H4 (cell line): Measurements from ENCODE around the gene TNK2. TPM values are rescaled to one million over a fixed set of nuclear protein-coding genes. Genes with fewer than 3 reads are reported as not detected.
"Not testable (repeated sequence)": the region's sequence is repeated elsewhere in the genome, so short reads cannot be mapped to it uniquely, and the experiment has no call there.

Experiments
- DNase-seq: peaks from one replicate; pipeline ENCODE4 v3.0.0-alpha.2; 2015; ENCODE audit warnings: low spot score
- total RNA-seq: library from RNA; depleted of rRNA; stranded (reverse); fragments of >200 nt; shearing (Covaris generic); gene quantifications from 2 replicates; pipeline ENCODE4 v1.2.3, GENCODE V29; 2014; rRNA removed

Gene TNK2
- total RNA-seq = 3.7 and 6.4 TPM in 2 replicates

GRCh38 chr3:195907934-195908693 lies at the start of gene TNK2:
TNK2 (minus strand) TSS chr3:195908551; CDS start chr3:195888588, 19,963 bp downstream.
- peak; percentile 44 for DNase-seq

- no peak for DNase-seq
These were observed 48.2 kb upstream of the TNK2 start for GRCh38 chr3:195956577-195956976.

GRCh38 chr3:195955416-195955841 lies 47.1 kb upstream of the TNK2 start:
- DNase-seq = not testable (repeated sequence)

GRCh38 chr3:195954752-195955119 lies 46.4 kb upstream of the TNK2 start:
- not testable (repeated sequence) for DNase-seq

- peak; percentile 89 for DNase-seq
These were observed 45.9 kb upstream of the TNK2 start for GRCh38 chr3:195954052-195954751.

- DNase-seq = not testable (repeated sequence)
These were observed 44.2 kb upstream of the TNK2 start for GRCh38 chr3:195952590-195952989.

GRCh38 chr3:195951443-195952177 lies 43.3 kb upstream of the TNK2 start:
- not testable (repeated sequence) for DNase-seq

- DNase-seq = not testable (repeated sequence)
These were observed 42.4 kb upstream of the TNK2 start for GRCh38 chr3:195950731-195951130.

GRCh38 chr3:195950164-195950563 lies 41.8 kb upstream of the TNK2 start:
- DNase-seq = not testable (repeated sequence)

GRCh38 chr3:195946910-195947699 lies 38.8 kb upstream of the TNK2 start:
- DNase-seq = not testable (repeated sequence)

GRCh38 chr3:195941265-195941815 lies 33.0 kb upstream of the TNK2 start:
- DNase-seq = not testable (repeated sequence)

GRCh38 chr3:195940806-195941205 lies 32.5 kb upstream of the TNK2 start:
- not testable (repeated sequence) for DNase-seq

- DNase-seq = not testable (repeated sequence)
These were observed 31.4 kb upstream of the TNK2 start for GRCh38 chr3:195939526-195940470.

- DNase-seq = not testable (repeated sequence)
These were observed 24.7 kb upstream of the TNK2 start for GRCh38 chr3:195933044-195933430.

GRCh38 chr3:195932418-195933043 lies 24.2 kb upstream of the TNK2 start:
- DNase-seq = no peak

GRCh38 chr3:195931582-195932273 lies 23.4 kb upstream of the TNK2 start:
- no peak for DNase-seq

- DNase-seq = no peak
These were observed 21.1 kb upstream of the TNK2 start for GRCh38 chr3:195929452-195929851.

- no peak for DNase-seq
These were observed 13.0 kb upstream of the TNK2 start for GRCh38 chr3:195921334-195921791.

- no peak for DNase-seq
These were observed 9.8 kb upstream of the TNK2 start for GRCh38 chr3:195918176-195918575.
